Inflammatory macrophage treated with lipopolysaccharide for 4 hours (primary cell): ENCODE measurements around the gene DOK6.
"Not testable (repeated sequence)": the region's sequence is repeated elsewhere in the genome, so short reads cannot be mapped to it uniquely, and the experiment has no call there.

Experiments
- DNase-seq: peaks from one replicate; pipeline ENCODE4 v3.0.0-alpha.2; 2020

The DOK6 gene

GRCh38 chr18:69400253-69400975, at the start of gene DOK6:
TSS of gene DOK6 (plus strand) at chr18:69400888.
- DNase-seq = no peak

GRCh38 chr18:69353023-69353422, 47.7 kb upstream of the DOK6 start:
- no peak for DNase-seq

- DNase-seq = no peak
Measured at GRCh38 chr18:69357590-69357989, 43.1 kb upstream of the DOK6 start.

- no peak for DNase-seq
Measured at GRCh38 chr18:69358212-69358895, 42.3 kb upstream of the DOK6 start.

GRCh38 chr18:69359768-69360167, 40.9 kb upstream of the DOK6 start:
- DNase-seq = not testable (repeated sequence)

GRCh38 chr18:69364930-69365329, 35.8 kb upstream of the DOK6 start:
- no peak for DNase-seq

- DNase-seq = no peak
Measured at GRCh38 chr18:69365658-69366057, 35.0 kb upstream of the DOK6 start.

GRCh38 chr18:69367104-69367503, 33.6 kb upstream of the DOK6 start:
- DNase-seq = no peak

GRCh38 chr18:69371729-69372128, 29.0 kb upstream of the DOK6 start:
- no peak for DNase-seq

GRCh38 chr18:69380324-69380723, 20.4 kb upstream of the DOK6 start:
- DNase-seq = no peak

GRCh38 chr18:69383186-69383585, 17.5 kb upstream of the DOK6 start:
- no peak for DNase-seq

- DNase-seq = no peak
Measured at GRCh38 chr18:69387186-69387585, 13.5 kb upstream of the DOK6 start.

- no peak for DNase-seq
Measured at GRCh38 chr18:69388222-69388621, 12.5 kb upstream of the DOK6 start.

GRCh38 chr18:69397096-69397495, 3.6 kb upstream of the DOK6 start:
- no peak for DNase-seq

- DNase-seq = no peak
Measured at GRCh38 chr18:69399253-69399652, 1.4 kb upstream of the DOK6 start.

- no peak for DNase-seq
Measured at GRCh38 chr18:69400976-69401225, 213 bp downstream of the DOK6 start.

GRCh38 chr18:69401226-69401971, 711 bp downstream of the DOK6 start:
- DNase-seq = no peak

GRCh38 chr18:69401972-69402532, 1.4 kb downstream of the DOK6 start:
- no peak for DNase-seq

GRCh38 chr18:69402533-69402989, 1.9 kb downstream of the DOK6 start:
- no peak for DNase-seq

- no peak for DNase-seq
Measured at GRCh38 chr18:69408522-69408921, 7.8 kb downstream of the DOK6 start.

- no peak for DNase-seq
Measured at GRCh38 chr18:69411199-69411598, 10.5 kb downstream of the DOK6 start.

GRCh38 chr18:69414184-69414583, 13.5 kb downstream of the DOK6 start:
- no peak for DNase-seq

GRCh38 chr18:69432847-69433246, 32.2 kb downstream of the DOK6 start:
- no peak for DNase-seq

- DNase-seq = no peak
Measured at GRCh38 chr18:69435000-69435399, 34.3 kb downstream of the DOK6 start.
